ENCODE results near the gene TLN1.

DNA sequence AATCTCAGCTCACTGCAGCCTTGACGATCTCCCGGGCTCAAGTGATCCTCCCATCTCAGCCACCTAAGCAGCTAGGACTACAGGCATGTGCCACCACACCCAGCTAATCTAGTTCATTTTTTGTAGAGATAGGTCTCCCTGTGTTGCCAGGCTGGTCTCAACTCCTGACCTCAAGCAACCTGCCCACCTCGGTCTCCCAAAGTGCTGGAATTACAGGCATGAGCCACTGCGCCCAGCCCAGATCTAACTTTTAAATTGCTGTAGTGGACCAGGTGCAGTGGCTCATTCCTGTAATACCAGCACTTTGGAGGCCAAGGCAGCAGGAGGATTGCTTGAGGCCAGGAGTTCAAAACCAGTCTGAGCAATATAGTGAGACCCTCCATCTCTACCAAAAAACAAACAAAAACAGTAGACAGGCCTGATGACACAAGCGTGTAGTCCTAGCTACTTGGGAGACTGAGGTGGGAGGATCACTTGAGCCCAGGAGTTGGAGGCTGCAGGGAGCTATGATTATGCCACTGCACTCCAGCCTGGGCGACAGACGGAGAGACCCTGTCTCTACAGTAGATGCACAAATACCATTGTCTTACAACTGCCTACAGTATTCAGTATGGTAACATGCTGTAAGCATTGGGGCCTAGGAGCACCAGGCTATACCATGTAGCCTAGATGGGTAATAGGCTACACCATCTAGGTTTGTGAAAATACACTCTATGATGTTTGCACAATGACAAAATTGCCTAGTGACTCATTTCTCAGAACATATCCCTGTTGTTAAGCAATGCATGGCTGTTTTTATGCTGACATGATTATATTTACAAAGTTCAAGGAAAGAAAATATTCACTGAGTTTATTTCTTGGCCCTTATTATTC is 79.8 kb downstream of the TLN1 start:
- TF ChIP-seq CTCF (IDR thresholded peaks at IDR 0.05) (no peak), EZH2 (IDR thresholded peaks at IDR 0.05; ENCODE audit: borderline replicate concordance, insufficient read depth, low read depth, low read length, poor library complexity, severe bottlenecking) (no peak)
